Neuronal stem cell (in vitro differentiated cells): ENCODE measurements around the gene COL16A1.

Source experiments
- DNase-seq: peaks from one replicate; pipeline ENCODE4 v3.0.0-alpha.2; 2013; ENCODE audit warnings: low spot score
- H2AFZ ChIP-seq: one replicate; pipeline ENCODE4 v1.6.1; 2013; ENCODE audit warnings: mild to moderate bottlenecking, low read length, inconsistent platforms
- H2AK5ac ChIP-seq: 2 replicates; pipeline ENCODE4 v1.6.1; 2013; ENCODE audit warnings: low read depth, mild to moderate bottlenecking, inconsistent platforms, low read length, moderate library complexity, mixed read lengths
- H2BK120ac ChIP-seq: 2 replicates; pipeline ENCODE4 v1.6.1; 2013; ENCODE audit warnings: low read depth, mild to moderate bottlenecking, inconsistent platforms, low read length, moderate library complexity, mixed read lengths
- H2BK12ac ChIP-seq: one replicate; pipeline ENCODE4 v1.6.1; 2013; ENCODE audit warnings: low read length, inconsistent platforms
- H2BK15ac ChIP-seq: 2 replicates; pipeline ENCODE4 v1.6.1; 2013; ENCODE audit warnings: mild to moderate bottlenecking, low read length, inconsistent platforms, mixed read lengths
- H2BK5ac ChIP-seq: one replicate; pipeline ENCODE4 v1.6.1; 2013; ENCODE audit warnings: inconsistent platforms, mild to moderate bottlenecking, low read length, moderate library complexity
- H3K14ac ChIP-seq: one replicate; pipeline ENCODE4 v1.6.1; 2013; ENCODE audit warnings: low read length, inconsistent platforms
- H3K18ac ChIP-seq: 2 replicates; pipeline ENCODE4 v1.6.1; 2013; ENCODE audit warnings: low read length, inconsistent platforms
- H3K23ac ChIP-seq: 2 replicates; pipeline ENCODE4 v1.6.1; 2013; ENCODE audit warnings: low read depth, mild to moderate bottlenecking, mixed read lengths, low read length, inconsistent platforms; ENCODE audit not compliant: poor library complexity
- H3K27ac ChIP-seq: replicated peaks from 3 replicates; pipeline ENCODE4 v1.5.1; 2013; ENCODE audit warnings: low read length, inconsistent platforms
- H3K27me3 ChIP-seq, 3 experiments: 2 replicates each; pipeline ENCODE4 v1.6.1; 2013; ENCODE audit warnings: low read length in 3 of 3, mild to moderate bottlenecking in 2 of 3, inconsistent platforms in 1 of 3, low read depth in 1 of 3, mixed read lengths in 1 of 3, moderate library complexity in 1 of 3; ENCODE audit not compliant: control insufficient read depth in 3 of 3, insufficient read depth in 3 of 3
- H3K36me3 ChIP-seq, 2 donors: replicated peaks in 1 of 2; 2 replicates each; pipeline ENCODE4 v1.6.1; 2013; ENCODE audit warnings: low read length in 2 of 2; ENCODE audit not compliant: control insufficient read depth in 2 of 2, insufficient read depth in 2 of 2
- H3K4ac ChIP-seq: 2 replicates; pipeline ENCODE4 v1.6.1; 2013; ENCODE audit warnings: inconsistent platforms, mild to moderate bottlenecking, low read length, moderate library complexity
- H3K4me1 ChIP-seq, 2 donors: 1 replicate in 1 of 2; 2 replicates in 1 of 2; pipeline ENCODE4 v1.6.1; 2013; ENCODE audit warnings: low read length in 2 of 2, low read depth in 1 of 2; ENCODE audit not compliant: control insufficient read depth in 2 of 2, insufficient read depth in 1 of 2
- H3K4me2 ChIP-seq: one replicate; pipeline ENCODE4 v1.6.1; 2013; ENCODE audit warnings: mild to moderate bottlenecking, low read length, inconsistent platforms; ENCODE audit not compliant: insufficient read depth, poor library complexity, severe bottlenecking
- H3K4me3 ChIP-seq, 2 donors: 2 replicates each; pipeline ENCODE4 v1.5.1; 2013; ENCODE audit warnings: low read length in 2 of 2, mild to moderate bottlenecking in 2 of 2, inconsistent platforms in 1 of 2, moderate library complexity in 1 of 2
- H3K79me1 ChIP-seq: one replicate; pipeline ENCODE4 v1.6.1; 2013; ENCODE audit warnings: low read depth, mild to moderate bottlenecking, inconsistent platforms, low read length, moderate library complexity
- H3K9ac ChIP-seq: one replicate; pipeline ENCODE4 v1.6.1; 2013; ENCODE audit warnings: mild to moderate bottlenecking, low read depth, low read length, inconsistent platforms; ENCODE audit not compliant: poor library complexity
- H3K9me3 ChIP-seq, 2 donors: replicated peaks in 1 of 2; 2 replicates each; pipeline versions ENCODE3 to v1.6.1; 2013; ENCODE audit warnings: low read length in 2 of 2, mild to moderate bottlenecking in 2 of 2, inconsistent platforms in 1 of 2, low read depth in 1 of 2, mixed read lengths in 1 of 2, moderate library complexity in 1 of 2; ENCODE audit not compliant: control insufficient read depth in 2 of 2, insufficient read depth in 1 of 2
- H4K8ac ChIP-seq: one replicate; pipeline ENCODE4 v1.6.1; 2013; ENCODE audit warnings: low read depth, mild to moderate bottlenecking, inconsistent platforms, low read length, moderate library complexity
- H4K91ac ChIP-seq: one replicate; pipeline ENCODE4 v1.6.1; 2013; ENCODE audit warnings: low read length, low read depth, mild to moderate bottlenecking, inconsistent platforms; ENCODE audit not compliant: poor library complexity
- WGBS, 2 donors: extraction: QIAGEN DNeasy Blood & Tissue Kit; methylation state at CpG; one replicate each; pipeline ENCODE4 v1.1.7; 2013; ENCODE audit warnings: missing lambda C conversion rate in 2 of 2, mixed read lengths in 1 of 2; ENCODE audit not compliant: insufficient read length in 2 of 2, insufficient replicate concordance in 1 of 2; ENCODE audit errors: extremely low coverage in 2 of 2; 5-methylcytosine and 5-hydroxymethylcytosine counted together

The COL16A1 gene

DNA sequence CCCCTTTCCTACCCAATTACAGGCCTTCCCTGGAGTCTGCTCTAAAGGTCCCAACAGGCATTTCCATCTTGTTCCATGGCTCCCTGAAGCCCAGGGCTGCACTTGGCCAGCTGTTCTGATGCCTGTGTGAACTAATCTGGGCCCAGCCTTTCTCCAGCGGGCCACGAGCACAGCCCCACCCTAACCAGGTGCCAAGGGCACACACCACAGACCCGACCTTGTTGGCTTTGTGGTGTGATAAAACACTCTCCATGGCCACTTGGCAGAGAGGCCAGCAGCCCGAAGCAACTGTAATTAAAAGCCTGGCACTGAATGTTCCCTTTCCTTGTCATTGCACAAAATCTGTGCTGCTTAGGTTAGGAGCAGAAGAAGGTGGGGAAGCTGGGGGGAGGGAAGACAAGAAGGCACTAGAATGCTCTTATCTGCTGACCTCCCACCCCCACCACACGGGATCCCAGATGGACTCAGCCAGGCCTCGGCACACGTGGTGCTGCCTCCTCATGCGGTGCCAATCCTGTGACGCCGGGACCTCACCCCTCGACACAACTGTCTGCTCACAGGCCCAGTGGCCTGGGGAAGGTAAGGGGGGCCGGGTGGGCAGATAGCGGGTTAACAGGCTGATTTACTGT lies 76.4 kb downstream of the COL16A1 start:
- H3K4me1 ChIP-seq = peaks cover 8 to 14% of the 10 kb centered on the region in 2 donors
- no peak overlapping the region for H2AFZ ChIP-seq
- no peak overlapping the region for H3K4ac ChIP-seq
- H4K8ac ChIP-seq = no peak overlapping the region
- peak overlapping the region; percentile 30 for H3K9ac ChIP-seq
- no peak overlapping the region for H3K4me3 ChIP-seq
- no peak overlapping the region for H2BK120ac ChIP-seq
- no peak overlapping the region for H3K18ac ChIP-seq
- no peak overlapping the region for H3K14ac ChIP-seq
- peak overlapping the region; percentile 52 for H3K23ac ChIP-seq
- H4K91ac ChIP-seq = no peak overlapping the region
- DNase-seq = no peak
- H3K36me3 ChIP-seq = peaks cover 13 to 46% of the 10 kb centered on the region in 2 donors
- H2AK5ac ChIP-seq = peak overlapping the region; percentile 7
- H3K4me2 ChIP-seq = no peak overlapping the region
- no peak overlapping the region for H2BK15ac ChIP-seq
- no peak overlapping the region for H2BK5ac ChIP-seq
- no CpG with 5 or more reads among the region's 13 CpGs for WGBS, 2 donors
- H2BK12ac ChIP-seq = no peak overlapping the region
- H3K79me1 ChIP-seq = no peaks in the 10 kb centered on the region
- no peak overlapping the region for H3K27ac ChIP-seq
- no peaks in the 10 kb centered on the region for H3K27me3 ChIP-seq
- H3K9me3 ChIP-seq = no peaks in the 10 kb centered on the region

DNA sequence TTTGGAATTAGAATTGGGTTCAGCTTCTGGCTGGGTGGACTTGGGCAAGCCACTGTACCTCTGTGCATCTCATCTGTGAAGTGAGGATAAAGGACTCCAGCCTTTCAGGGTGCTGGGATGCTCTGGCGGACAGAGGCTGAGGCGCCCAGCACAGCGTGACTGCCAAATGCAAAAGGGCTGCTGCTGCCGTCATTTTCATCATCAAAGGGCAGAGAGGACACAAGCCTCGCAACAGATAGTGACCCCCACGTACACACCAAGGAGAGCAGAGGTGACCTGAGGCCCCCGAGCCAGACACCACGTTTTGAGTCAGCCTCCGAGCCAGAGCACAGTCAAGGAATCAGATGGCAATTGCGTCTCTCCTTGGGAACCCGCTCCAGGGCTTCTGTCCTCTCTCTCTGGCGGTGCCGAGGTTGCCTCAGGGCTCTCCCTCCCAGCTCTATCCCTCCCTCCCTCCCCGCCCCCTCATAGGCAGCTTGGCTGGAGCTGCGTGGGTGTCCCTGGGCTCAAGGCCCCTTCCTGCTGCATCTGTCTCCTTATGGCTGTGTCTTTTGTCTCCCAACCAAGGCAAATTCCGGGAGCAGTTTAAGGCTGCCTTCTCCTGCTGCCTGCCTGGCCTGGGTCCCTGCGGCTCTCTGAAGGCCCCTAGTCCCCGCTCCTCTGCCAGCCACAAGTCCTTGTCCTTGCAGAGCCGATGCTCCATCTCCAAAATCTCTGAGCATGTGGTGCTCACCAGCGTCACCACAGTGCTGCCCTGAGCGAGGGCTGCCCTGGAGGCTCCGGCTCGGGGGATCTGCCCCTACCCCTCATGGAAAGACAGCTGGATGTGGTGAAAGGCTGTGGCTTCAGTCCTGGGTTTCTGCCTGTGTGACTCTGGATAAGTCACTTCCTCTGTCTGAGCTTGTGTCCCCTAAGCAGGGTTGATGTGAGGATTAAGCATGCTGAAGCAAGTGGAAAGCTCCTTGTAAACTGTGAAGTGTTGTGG lies 77.3 kb downstream of the COL16A1 start:
- Histone ChIP-seq H3K9me3 (no peaks in the 10 kb centered on the region), H3K14ac (peak overlapping the region; percentile 39), H3K18ac (peak overlapping the region; percentile 62), H3K4ac (no peak overlapping the region), H2AFZ (no peak overlapping the region), H3K4me1 (peaks cover 8 to 14% of the 10 kb centered on the region in 2 donors), H4K91ac (no peak overlapping the region), H3K79me1 (no peaks in the 10 kb centered on the region), H4K8ac (no peak overlapping the region), H2BK5ac (no peak overlapping the region), H3K4me3 (no peak overlapping the region), H2BK120ac (no peak overlapping the region), H3K27ac (peak overlapping the region; percentile 21), H3K4me2 (no peak overlapping the region), H2BK15ac (no peak overlapping the region), H2AK5ac (no peak overlapping the region), H2BK12ac (no peak overlapping the region), H3K9ac (no peak overlapping the region), H3K36me3 (peaks cover 12 to 37% of the 10 kb centered on the region in 2 donors), H3K23ac (no peak overlapping the region), H3K27me3 (no peaks in the 10 kb centered on the region)
- WGBS, 2 donors = no CpG with 5 or more reads among the region's 23 CpGs
- no peak for DNase-seq

DNA sequence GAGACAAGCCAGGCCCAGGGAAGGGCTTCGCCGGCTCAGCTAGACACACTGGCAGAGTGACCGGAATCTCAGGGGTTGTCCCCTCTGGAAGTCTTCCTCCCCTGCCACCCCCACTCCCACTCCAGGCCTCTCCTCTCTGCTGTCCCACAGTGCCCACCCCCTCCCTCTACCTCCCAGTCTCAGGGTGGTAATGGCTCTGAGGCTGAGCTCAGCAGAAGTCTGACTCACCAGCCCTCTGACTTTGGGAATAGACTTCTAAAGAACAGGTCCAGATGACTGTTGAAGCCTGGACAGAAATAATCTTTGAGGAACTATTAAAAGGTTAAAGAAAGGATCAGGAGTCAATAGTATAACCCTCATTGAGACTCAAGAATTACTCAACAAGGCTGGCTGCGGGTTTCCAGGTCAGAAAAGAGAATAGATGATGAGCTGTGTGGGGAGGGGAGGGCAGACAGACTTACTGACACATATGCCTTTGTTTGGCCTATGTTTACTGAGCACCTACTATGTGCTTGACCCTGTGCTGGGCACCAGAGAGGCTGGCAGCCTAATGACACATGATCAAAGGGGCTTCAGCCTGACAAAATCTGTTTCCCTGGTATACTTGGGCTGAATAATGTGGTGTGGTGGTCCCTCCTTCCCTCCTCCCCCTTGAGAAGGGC lies 78.1 kb downstream of the COL16A1 start:
- Histone ChIP-seq H3K4ac (no peak overlapping the region), H2AK5ac (no peak overlapping the region), H2BK5ac (no peak overlapping the region), H4K91ac (no peak overlapping the region), H2BK120ac (no peak overlapping the region), H3K4me1 (peaks cover 8 to 14% of the 10 kb centered on the region in 2 donors), H3K18ac (no peak overlapping the region), H3K27me3 (no peaks in the 10 kb centered on the region), H3K14ac (peak overlapping the region; percentile 12), H3K23ac (peak overlapping the region; percentile 9), H2BK12ac (no peak overlapping the region), H3K9me3 (no peaks in the 10 kb centered on the region), H2AFZ (no peak overlapping the region), H3K36me3 (peaks cover 12 to 29% of the 10 kb centered on the region in 2 donors), H3K27ac (no peak overlapping the region), H3K4me3 (no peak overlapping the region), H4K8ac (no peak overlapping the region), H2BK15ac (no peak overlapping the region), H3K9ac (no peak overlapping the region), H3K79me1 (no peaks in the 10 kb centered on the region), H3K4me2 (no peak overlapping the region)
- no CpG with 5 or more reads among the region's 4 CpGs for WGBS, 2 donors
- no peak for DNase-seq
